ENCODE data around the gene RTN4RL2. TPM values are rescaled to one million over a fixed set of nuclear protein-coding genes. Genes with fewer than 3 reads are reported as not detected.
A peak's percentile ranks its signal among the peaks of the same experiment; 100 is the strongest.

Gene RTN4RL2
- total RNA-seq, 1 donor from 2014 or later = 0.81 TPM

GRCh38 chr11:57513911-57514537, 53.7 kb downstream of the RTN4RL2 start:
- Mint-ChIP-seq H3K36me3 (ENCODE audit: unreplicated experiment) (no peaks in the 10 kb centered on the region), H3K4me1 (ENCODE audit: unreplicated experiment) (peaks cover 8% of the 10 kb centered on the region), H3K27ac (ENCODE audit: unreplicated experiment) (no peak overlapping the region), H3K27me3 (ENCODE audit: unreplicated experiment) (no peaks in the 10 kb centered on the region), H3K4me3 (ENCODE audit: unreplicated experiment) (peak overlapping the region; percentile 97), H3K9me3 (ENCODE audit: unreplicated experiment) (no peaks in the 10 kb centered on the region)
- DNase-seq (ENCODE audit: extremely low spot score, unreplicated experiment) = no peak
- TF ChIP-seq CTCF (IDR thresholded peaks at IDR 0.05) = no peak

- H3K27ac Mint-ChIP-seq (ENCODE audit: unreplicated experiment) = peak overlapping the region; percentile 71
- no peaks in the 10 kb centered on the region for H3K36me3 Mint-ChIP-seq (ENCODE audit: unreplicated experiment)
- no peaks in the 10 kb centered on the region for H3K9me3 Mint-ChIP-seq (ENCODE audit: unreplicated experiment)
- H3K27me3 Mint-ChIP-seq (ENCODE audit: unreplicated experiment) = no peaks in the 10 kb centered on the region
- peak overlapping the region; percentile 97 for H3K4me3 Mint-ChIP-seq (ENCODE audit: unreplicated experiment)
- peaks cover 8% of the 10 kb centered on the region for H3K4me1 Mint-ChIP-seq (ENCODE audit: unreplicated experiment)
- DNase-seq (ENCODE audit: extremely low spot score, unreplicated experiment) = no peak
- no peak for TF ChIP-seq CTCF (IDR thresholded peaks at IDR 0.05)
Measured at GRCh38 chr11:57514538-57515331, 54.4 kb downstream of the RTN4RL2 start.

- Mint-ChIP-seq H3K9me3 (ENCODE audit: unreplicated experiment) (no peaks in the 10 kb centered on the region), H3K4me3 (ENCODE audit: unreplicated experiment) (peak within 1 kb of the TSS; percentile 97), H3K4me1 (ENCODE audit: unreplicated experiment) (peaks cover 8% of the 10 kb centered on the region), H3K27me3 (ENCODE audit: unreplicated experiment) (no peaks in the 10 kb centered on the region), H3K36me3 (ENCODE audit: unreplicated experiment) (no peaks in the 10 kb centered on the region), H3K27ac (ENCODE audit: unreplicated experiment) (peak within 1 kb of the TSS; percentile 84)
- DNase-seq (ENCODE audit: extremely low spot score, unreplicated experiment) = no peak
- peak; percentile 11 for TF ChIP-seq CTCF (IDR thresholded peaks at IDR 0.05)
Measured at GRCh38 chr11:57515332-57516060, 55.2 kb downstream of the RTN4RL2 start, which contains the start of gene SLC43A1. TSS of gene SLC43A1 (minus strand) at chr11:57515702. CDS start at chr11:57514111, 1,591 bp downstream.

GRCh38 chr11:57516061-57516443, 55.7 kb downstream of the RTN4RL2 start:
- DNase-seq (ENCODE audit: extremely low spot score, unreplicated experiment) = no peak
- H3K4me1 Mint-ChIP-seq (ENCODE audit: unreplicated experiment) = peaks cover 8% of the 10 kb centered on the region
- no peaks in the 10 kb centered on the region for H3K36me3 Mint-ChIP-seq (ENCODE audit: unreplicated experiment)
- H3K27me3 Mint-ChIP-seq (ENCODE audit: unreplicated experiment) = no peaks in the 10 kb centered on the region
- peak overlapping the region; percentile 97 for H3K4me3 Mint-ChIP-seq (ENCODE audit: unreplicated experiment)
- H3K27ac Mint-ChIP-seq (ENCODE audit: unreplicated experiment) = peak overlapping the region; percentile 84
- H3K9me3 Mint-ChIP-seq (ENCODE audit: unreplicated experiment) = no peaks in the 10 kb centered on the region
- TF ChIP-seq CTCF (IDR thresholded peaks at IDR 0.05) = no peak

DNA sequence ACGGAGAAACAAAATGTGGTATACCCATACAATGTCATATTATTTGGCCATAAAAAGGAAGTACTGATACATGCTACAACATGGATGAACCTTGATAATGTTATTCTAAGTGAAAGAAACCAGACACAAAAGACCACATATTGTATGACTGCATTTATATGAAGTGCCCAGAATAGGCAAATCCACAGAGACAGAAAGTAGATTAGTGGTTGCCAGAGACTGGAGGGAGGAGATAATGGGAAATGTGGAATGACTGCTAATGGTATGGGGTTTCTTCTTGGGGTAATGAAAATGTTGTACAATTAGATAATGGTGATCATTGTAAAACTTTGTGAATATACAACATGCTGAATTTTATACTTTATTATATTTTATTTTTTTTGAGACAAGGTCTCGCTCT, 60.8 kb downstream of the RTN4RL2 start:
- no peak for DNase-seq (ENCODE audit: extremely low spot score, unreplicated experiment)
- Mint-ChIP-seq H3K9me3 (ENCODE audit: unreplicated experiment) (no peaks in the 10 kb centered on the region), H3K27ac (ENCODE audit: unreplicated experiment) (no peak overlapping the region), H3K4me3 (ENCODE audit: unreplicated experiment) (no peak overlapping the region), H3K4me1 (ENCODE audit: unreplicated experiment) (peaks cover under 1% of the 10 kb centered on the region), H3K27me3 (ENCODE audit: unreplicated experiment) (no peaks in the 10 kb centered on the region), H3K36me3 (ENCODE audit: unreplicated experiment) (peaks cover 3% of the 10 kb centered on the region)
- TF ChIP-seq CTCF (IDR thresholded peaks at IDR 0.05) = no peak
